ENCODE results near the gene DNAJB12.
"Not testable (repeated sequence)": the region's sequence is repeated elsewhere in the genome, so short reads cannot be mapped to it uniquely, and the experiment has no call there.

DNA sequence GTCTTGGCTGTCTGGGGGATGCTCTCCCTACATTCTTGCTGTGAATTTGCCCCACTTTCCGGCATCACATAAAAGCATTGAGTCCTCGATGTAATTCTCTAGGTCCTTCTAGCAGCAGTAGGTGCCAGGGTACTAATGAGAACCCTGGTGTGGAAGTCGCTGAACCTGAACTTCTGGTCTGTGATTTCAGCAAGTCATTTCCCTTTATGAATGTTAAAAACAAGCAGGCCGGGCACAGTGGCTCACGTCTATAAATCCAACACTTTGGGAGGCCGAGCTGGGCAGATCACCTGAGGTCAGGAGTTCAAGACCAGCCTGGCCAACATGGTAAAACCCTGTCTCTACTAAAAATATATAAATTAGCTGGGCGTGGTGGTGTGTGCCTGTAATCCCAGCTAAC lies 30.3 kb upstream of the DNAJB12 start:
- TF ChIP-seq, protein P1, sequence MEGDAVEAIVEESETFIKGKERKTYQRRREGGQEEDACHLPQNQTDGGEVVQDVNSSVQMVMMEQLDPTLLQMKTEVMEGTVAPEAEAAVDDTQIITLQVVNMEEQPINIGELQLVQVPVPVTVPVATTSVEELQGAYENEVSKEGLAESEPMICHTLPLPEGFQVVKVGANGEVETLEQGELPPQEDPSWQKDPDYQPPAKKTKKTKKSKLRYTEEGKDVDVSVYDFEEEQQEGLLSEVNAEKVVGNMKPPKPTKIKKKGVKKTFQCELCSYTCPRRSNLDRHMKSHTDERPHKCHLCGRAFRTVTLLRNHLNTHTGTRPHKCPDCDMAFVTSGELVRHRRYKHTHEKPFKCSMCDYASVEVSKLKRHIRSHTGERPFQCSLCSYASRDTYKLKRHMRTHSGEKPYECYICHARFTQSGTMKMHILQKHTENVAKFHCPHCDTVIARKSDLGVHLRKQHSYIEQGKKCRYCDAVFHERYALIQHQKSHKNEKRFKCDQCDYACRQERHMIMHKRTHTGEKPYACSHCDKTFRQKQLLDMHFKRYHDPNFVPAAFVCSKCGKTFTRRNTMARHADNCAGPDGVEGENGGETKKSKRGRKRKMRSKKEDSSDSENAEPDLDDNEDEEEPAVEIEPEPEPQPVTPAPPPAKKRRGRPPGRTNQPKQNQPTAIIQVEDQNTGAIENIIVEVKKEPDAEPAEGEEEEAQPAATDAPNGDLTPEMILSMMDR (IDR thresholded peaks at IDR 0.05; ENCODE audit: insufficient read depth, low read length, poor library complexity, severe bottlenecking), result not testable (repeated sequence)
- TF ChIP-seq EZH2phosphoT487 (conservative IDR thresholded peaks at IDR 0.05; ENCODE audit: low read length), result not testable (repeated sequence)
